HuH-7 (cell line): ENCODE results near the gene KCNK18.
A peak's percentile ranks its signal among the peaks of the same experiment; 100 is the strongest.

Source experiments
- DNase-seq: peaks from one replicate; pipeline ENCODE4 v3.0.0; 2011; ENCODE audit warnings: low spot score

The KCNK18 gene

DNA sequence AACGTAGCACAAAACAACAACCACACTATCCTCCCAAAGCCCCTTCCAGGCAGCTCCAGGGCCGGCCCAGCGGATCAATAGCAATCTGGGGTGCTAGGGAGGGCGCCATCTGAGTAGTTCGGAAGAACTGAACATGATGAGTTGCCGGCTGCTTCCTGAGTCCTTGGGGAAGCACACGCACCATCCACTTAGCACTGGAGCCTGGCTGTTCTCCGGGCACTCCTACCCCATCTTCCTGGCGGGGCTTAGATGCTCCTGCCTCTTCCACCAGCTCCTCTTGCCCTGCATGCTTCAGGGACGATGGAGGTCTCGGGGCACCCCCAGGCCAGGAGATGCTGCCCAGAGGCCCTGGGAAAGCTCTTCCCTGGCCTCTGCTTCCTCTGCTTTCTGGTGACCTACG, at the start of gene KCNK18:
Gene KCNK18 (plus strand): TSS at position 301 of the 400 bp plus-strand sequence. CDS start 0 bp downstream, at position 301.
- no peak for DNase-seq

DNA sequence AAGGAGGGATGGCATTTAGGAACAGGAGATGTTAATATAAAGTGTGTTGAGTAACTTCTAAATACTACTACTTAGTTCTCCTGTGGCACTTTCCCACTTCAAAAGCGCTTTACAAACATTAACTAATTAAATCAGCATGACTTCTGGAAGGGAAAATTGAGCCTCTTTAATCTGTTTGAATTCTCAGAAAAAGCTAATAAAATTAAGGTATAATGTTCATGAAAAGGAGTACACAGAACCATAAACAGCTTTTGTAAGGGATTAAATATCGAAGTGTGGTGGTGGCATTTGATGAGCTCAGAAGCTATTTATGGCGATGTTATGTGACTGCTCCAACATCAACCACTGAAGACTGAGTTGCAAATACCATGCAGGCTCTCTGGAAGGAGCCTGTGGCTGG, 49.0 kb upstream of the KCNK18 start:
- DNase-seq, result no peak

DNA sequence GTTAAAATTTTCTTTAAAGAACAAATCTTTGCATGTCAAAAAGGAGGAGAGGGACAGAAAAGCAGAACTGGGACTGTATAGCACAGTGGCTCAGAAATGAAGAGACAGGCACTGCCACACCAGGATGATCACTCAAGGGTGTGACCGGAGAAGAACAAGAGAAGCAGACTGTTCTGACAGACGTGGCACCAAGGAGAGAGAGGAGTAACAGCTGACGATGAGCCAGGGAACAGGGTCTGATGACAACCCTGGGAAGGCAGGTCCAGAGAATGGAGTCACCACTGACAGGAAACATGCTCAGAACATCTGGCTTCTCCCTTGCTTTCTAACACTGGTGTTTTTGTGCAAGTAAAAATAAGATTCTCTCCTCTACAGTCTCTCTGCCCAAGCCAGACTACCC, 44.6 kb upstream of the KCNK18 start:
- no peak for DNase-seq

DNA sequence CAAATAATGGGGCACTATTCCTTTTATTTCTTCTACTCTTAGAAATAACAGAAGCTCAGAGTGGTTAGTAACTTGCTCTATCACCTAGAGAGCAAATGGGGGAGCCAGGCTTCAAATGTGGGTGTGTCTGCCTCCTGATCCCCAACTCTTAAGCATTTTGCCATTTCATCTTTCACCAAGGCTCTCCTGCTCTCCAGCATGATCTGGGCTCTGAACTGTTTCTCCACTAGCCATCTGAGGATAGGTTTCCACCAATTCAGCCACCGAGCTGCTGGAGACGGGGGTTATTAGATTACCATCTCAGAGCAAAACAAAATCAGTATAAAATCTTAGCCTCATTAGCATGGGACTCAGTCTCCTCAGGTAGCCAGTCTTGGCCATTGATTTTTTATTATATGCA, 39.0 kb upstream of the KCNK18 start:
- no peak for DNase-seq

DNA sequence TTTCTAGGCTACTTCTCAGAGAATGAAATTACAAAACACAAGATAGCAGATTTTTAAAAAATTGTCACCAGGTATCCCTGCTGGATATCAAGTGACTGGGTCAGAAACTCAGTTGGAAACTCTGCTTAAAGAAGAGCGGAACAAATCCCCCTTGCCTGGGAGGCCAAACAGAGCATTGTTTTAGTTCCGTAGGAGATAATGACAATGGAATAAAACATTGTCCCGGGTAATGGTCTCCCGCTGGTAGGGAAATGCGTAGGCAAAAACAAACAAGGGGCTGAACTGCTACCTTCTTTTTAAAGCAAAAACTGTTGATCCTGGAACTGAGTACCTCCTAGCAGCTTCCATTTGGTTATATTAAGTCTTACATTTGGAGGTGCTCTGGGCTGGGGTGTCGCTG, 37.9 kb upstream of the KCNK18 start:
- no peak for DNase-seq

DNA sequence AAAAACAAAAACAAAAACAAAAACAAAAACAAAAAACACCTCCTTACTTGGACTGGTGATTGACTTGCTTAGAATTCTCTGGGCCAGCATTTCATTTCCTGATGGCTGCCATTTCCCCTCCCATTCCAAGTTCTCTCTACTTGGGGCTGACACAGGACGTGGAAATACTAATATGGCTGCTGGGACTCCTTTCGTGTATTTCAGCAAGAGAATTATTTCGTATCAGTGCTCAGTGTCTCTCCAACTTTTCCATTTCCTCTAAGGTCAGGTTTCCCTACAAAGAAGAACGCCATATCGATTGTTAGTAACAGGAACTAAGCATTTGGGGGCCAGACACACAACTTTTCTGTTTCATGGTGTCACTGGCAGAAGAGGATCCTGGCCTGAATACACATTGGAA, 36.7 kb upstream of the KCNK18 start:
- no peak for DNase-seq

DNA sequence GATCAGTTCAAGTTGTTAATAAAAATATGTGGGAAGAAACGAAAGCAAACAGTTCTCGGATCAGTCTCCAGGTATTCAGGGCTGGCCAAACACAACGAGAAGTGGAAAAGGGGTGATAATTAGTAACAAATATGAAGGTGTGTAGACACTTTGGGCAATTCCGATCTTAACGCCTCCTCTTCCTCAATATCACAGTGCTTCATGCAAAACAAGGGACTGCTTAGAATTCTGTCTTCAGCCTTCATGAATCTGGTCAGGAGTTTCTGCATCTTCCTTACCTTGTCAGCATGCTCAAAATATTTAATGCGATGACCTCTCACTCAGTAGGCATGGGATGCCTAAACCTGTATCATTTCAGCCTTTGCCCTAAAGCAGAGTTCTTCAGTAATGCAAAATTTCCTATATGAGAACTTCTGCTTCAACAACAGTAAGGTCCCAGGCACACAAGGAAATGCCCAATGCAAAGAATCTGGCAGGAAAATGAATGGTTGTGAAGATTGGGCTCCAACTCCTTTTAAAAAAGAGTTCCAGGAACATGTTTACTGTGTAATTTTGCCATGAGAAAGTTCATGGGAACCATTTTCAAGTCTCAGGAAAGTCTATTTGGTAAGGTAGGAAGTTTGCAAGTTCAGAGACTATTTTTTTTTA, 35.8 kb upstream of the KCNK18 start:
- no peak for DNase-seq

DNA sequence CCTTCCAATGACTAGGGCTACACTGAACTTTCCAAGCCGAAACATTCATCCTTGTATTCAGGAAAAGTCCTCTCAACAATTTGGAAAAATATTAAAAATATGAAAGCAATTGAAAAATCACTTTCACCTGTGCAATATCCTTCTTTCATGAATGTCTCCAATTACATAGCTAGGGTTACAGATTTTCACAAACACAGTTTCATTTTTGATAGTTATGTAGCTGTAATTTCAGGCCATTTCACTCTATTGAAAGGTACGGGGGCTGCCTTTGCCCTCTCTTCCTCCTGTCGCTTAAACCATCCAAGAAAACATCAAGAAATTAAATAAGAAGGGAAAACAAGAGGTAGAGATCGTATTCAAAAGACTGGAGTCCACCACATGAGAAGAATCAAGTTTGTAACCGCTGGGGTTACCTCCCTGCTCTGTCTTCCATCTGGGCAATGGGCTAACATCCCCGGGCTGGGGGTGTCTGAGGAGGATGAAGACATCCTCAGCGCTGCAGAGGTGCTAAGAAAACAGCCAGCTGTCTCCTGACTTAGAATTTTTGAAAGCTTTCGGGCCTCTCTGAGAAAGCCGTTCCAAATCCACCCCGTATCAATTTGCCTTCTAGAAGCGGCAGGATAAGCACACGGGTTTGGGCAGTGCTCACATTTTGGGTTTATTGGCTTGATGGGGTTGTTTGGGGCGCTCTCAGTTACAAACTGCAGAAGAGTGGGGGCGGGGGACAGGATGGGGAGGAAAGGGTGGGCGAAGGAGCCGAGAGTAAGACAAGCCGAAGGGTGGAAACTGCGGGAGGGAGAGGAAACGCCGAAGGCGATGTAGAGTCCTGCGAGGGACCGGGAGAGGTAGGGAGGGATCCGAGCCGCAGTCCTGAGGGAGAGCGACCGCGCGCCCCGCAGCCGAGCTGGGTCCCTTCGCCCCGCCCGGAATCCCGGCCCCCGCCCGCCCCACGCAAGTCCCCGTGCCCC, 34.9 kb upstream of the KCNK18 start:
- DNase-seq, result no peak

DNA sequence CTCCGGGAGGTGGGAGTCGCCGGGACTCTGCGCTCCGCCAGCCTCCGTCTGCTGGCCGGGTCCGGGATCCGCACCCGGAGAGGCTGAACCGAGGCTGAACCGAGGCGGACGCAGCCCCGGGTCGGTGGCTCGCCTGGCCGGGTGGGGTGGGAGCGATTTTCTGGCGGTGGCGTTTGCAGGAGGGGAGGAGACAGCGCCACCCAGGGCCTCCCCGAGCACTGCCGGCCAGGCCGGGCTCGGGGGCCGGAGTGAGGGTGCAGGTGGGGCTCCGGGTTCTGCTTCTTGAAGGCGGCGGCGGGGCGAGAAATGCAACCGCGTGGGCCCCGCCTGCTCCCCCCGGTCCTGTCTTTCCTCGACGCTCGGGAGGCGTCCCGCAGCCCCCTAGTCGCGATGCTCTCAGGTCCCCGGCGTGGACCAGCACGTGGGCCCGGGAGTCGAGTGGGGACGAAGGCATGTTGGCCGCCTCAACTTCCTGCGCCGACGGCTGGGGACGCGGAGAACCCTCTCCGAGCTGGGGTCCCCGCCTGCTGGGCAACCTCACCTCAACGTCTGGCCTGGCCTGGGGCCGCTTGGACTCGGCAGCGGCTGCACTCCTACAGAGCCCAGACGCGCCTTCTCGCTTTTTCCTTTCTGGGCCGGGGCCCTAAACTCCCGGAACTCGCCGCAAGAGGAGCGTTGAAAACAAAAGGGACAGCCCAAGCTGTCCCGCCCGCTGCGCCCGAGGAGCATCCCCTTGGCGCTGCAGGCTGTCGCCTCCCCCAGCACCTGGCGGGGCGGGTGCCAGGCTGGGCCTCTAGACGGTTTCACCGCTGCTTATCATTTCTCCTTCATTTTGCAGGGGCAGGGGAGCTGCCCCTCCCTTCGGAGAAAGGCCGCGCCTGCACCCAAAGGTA, 34.0 kb upstream of the KCNK18 start:
- no peak for DNase-seq

DNA sequence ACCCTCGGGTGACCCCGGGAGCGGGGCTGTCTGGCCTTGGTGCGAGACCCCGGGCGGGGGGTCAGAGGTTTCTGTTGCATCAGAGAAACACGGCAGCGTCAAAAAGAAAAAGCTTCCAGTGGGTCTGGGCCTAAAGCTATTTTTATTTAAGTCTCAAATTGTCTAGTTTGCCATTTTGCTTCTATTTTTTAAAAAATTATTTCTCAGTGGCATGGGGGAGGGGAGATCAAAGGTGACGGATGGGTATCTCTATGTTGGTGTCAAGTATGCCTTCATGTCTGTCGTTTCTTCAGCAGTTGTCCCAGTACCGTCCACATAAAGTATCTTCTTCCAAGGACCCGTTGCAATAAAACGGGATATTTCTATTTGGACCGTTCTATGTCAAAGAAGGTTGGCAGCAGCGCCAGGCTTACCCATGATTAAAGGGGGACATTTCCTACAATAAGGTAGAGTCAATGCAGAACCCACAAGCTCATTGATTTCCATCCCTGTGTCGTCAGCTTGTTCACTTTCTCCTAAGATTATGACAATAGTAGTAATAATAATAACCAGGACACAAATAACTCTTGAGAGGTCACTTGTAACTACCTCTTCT, 33.2 kb upstream of the KCNK18 start:
- DNase-seq, result no peak

DNA sequence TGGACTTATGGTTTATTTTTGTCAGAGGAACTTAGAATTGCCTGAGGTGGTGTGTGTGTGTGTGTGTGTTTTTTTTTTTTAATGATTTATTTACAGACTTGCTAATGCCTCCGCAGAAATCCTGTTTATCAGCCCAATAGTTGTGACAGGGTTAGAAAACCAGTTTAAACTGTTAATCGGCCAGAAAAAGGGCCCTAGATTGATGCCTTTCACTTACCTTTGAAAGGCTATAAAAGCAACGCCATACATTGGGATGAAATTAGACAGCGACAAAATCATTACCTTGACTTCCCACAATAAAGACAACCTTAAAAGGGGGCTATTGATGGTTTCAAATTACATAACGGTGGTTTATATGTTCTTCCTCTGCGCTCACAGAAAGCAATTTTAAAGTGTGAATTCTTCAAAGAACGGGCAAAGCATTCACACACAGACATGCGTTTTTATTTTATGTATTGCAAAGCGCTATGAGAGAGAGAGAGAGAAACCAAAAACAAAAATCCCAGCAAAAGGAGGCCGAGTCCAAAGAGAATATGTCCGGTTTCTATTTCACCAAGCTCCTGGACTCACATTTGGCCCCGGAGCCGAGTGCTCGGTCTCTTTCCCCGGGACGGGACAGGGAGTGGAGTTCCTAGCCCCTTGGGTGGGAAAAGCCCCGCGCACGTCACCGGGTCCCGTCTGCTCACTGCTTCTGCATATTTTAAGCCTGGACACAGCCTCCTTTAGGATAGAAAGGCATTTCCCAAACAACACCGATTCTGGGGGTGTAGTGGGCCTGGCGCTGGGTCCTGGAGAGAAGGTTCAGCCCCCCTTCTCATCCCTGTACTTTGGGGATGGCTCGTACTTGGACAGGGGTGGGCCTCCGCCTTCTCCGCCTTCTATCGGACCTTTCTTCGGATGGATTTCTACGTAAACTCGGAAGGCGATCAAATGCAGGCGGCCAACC, 32.4 kb upstream of the KCNK18 start:
- DNase-seq, result no peak

DNA sequence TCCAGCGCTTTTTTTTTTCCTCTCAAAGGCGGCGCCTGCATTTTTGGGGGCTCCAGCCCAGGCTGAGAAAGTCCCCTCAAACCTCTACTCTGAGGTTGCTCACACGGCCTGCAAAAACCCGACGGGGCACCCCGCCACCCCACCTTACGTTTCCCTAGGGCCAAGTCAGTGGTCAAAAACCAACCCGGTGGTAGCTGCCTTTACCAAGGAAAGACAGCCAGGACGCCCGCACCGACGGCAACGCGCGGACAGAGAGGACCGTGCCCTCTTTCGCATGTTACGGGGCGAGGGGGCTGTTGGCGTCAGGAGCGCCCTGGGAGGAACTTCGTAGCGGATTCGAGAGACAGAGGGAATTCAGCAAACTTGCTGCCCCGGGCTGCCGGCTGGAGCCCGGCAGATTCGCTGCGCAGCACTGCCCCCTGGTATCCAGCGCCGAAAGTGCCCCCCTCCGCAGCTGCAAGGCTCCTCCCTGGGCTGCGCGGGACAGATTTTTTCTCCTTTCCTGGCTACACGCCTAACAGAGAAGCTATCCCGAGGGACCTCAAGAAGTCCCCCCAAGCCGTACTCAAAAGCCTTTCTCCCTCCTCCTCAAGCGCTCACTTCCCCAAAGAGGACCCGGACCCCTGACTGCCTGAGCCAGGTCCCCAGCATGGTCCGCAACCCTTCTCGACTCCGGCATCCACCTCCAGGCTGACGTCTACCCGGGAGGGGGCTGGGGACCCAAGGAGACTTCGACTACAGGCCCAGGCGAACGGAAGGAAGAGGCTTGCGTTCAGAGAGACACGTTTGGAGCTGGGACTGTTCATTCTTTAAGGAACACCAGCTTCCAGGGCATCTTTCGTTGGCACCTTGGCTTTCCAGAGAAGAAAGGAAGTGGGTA, 31.5 kb upstream of the KCNK18 start:
- peak; percentile 97 for DNase-seq

DNA sequence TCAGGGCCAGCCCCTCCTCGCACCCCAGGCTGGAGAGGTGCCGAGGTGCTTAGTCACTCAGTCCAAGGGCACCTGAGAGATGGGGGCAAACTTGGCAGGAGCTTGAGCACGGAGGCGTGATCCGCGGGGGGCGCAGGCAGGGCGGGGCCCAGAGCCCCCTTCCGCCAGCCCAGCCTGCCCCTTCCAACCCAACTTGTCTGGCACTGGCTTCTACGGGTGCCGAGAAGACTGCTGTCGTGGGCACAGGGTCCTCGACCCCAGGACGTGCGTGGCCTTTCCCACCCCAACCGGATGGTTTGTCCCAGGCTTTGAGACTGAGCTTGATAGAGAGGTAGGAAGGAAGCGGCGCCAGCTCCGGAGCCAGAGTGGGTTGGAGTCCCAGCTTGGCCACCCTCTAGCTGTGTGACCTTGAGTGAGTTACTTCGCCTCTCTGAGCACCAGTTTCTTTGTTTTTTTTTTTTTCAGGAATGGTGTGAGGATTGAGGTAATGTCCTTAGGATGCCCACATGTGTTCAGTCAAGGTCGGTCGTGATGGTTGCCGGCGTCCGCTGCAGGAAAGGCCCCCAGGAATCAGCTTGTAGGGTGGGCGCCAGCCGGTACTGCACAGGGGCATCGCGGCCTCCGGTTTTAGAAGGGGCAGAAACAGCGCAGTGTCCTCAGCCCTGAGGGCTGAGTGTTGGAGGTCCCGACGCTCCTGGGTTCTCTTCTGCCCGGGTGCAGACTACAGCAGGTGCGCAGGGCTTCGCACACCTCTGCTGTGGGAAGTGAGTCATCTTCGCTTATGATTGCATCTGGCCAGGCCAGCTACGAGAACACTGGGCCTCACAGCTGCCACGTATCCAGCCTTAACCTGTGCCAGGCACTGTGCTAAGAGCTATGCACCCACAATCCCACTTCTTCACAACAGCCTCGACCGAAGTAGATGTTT, 30.6 kb upstream of the KCNK18 start:
- no peak for DNase-seq

DNA sequence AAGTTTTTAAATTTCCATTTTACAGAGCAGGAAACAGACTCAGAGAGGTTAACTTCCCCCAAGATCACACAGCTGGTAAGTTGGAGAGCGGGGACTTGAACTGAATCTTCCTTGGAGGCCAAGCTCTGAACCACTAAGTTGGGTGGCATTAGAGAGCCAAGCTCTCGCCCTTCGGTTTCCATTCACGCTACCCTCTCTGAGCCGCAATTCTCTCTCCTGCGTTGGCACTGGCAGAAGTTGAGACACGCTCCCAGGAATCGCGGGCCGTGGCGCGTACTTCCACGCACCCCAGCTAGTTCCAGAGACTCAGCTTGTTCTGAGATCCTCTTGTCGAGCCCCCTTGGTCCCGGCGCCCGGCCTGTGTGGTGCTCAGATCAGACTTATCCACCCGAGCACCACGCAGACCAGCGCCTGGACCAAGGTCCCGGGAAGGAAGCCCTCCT, 29.9 kb upstream of the KCNK18 start:
- DNase-seq, result no peak

DNA sequence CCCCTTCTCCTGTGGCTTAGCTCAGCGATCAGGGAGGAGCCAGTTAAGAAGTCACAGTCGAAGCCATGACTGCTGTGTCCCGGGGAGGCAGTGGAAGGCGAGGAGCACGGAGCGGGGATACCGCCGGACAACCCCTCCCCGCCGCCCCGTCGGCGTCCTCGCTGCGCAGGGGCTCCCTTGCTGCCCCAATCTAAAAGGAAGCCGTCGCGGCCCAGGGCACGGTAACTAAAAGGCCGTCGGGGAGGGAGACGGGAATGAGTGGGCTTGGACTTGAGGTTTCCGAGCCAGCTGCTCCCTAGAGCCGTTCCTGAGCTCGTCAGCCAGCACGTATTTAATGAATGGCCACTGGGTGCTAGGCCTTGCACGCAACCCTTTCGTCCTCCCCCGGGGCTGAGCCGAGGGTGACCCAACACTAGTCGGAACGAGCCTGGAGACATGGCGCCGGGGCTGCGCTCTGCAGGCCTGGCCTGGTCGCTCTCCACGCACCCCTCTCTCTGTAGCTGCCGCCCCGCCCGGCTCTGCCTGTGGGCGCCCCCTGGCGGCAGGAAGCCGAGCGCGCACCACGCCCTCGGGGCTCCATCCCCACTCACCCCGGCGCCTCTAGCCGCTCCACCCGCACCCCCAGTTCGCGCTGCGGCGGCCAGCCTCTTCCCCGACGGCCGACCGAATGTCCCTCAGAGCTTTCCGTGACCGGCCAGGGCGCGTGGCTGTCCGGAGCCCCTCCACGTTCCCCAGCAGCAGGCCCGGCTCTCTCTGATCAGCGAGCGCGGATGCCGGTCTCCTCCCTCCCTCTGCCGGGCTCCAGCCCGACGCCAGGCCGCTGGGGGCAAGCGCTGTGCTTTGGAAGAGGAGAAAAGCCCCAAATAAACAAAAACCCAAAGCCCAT, 29.3 kb upstream of the KCNK18 start:
- peak; percentile 96 for DNase-seq

DNA sequence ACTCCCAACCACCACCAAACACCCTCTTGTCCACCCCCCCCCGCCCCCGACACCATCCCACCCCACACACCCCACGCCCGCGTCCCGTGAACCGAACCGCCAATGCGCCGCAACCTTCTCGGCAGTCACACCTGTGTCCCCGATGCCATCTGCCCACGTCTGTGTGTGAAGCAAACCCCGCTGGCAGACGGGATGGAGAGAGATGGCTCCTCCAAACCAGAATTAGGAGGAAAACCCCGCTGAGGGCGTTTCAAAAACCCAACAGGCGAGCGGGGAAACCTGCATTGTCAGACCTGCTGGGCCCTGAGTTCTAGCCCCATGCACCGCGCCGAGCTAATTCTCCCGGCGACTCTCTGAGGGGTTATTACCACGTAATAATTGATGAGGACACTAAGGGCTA, 28.6 kb upstream of the KCNK18 start:
- no peak for DNase-seq

DNA sequence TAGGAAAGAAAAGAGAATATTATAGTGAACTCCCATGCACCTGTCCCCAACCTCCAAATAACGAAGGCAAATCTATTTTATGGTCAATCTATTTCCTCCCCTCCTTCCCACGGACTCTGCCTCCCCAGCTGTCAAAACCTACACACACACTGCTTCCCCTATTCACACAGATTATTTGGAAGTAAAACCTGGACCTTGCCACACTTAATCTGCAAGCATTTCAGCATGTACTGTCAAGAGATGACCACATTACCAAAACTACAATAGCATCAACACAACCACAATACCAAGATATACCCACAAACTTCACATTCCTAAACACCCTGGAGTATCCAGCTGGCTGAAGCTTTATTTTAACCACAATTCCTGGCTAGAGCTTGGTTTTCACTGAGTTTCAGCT, 27.8 kb upstream of the KCNK18 start:
- DNase-seq, result no peak

DNA sequence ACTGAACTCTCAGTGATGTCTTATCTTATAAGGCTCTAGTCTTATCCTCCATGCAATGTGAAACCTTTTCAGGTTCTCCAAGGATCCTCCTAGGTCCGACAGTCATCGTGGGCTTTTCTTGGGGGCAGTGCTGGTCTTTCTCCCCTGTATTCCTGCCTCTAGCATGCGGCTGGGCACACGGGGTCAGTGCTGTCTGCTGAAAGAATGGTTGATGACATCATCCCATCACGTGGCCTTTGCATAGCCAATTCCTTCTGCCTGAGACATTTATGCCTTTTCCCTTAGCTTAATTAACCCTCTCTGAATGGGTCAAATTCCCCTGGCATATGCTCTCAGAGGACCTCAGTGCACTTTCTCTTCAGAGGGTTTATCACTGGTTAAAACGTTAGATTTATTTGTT, 27.0 kb upstream of the KCNK18 start:
- DNase-seq, result no peak
